CMK (cell line): ENCODE measurements around the gene PSMG1.
"Not testable (repeated sequence)": the region's sequence is repeated elsewhere in the genome, so short reads cannot be mapped to it uniquely, and the experiment has no call there.

Experiments used
- DNase-seq: peaks from one replicate; pipeline ENCODE4 v3.0.0-alpha.2; 2010; ENCODE audit warnings: low read depth

PSMG1 gene, protein sequence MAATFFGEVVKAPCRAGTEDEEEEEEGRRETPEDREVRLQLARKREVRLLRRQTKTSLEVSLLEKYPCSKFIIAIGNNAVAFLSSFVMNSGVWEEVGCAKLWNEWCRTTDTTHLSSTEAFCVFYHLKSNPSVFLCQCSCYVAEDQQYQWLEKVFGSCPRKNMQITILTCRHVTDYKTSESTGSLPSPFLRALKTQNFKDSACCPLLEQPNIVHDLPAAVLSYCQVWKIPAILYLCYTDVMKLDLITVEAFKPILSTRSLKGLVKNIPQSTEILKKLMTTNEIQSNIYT

DNA sequence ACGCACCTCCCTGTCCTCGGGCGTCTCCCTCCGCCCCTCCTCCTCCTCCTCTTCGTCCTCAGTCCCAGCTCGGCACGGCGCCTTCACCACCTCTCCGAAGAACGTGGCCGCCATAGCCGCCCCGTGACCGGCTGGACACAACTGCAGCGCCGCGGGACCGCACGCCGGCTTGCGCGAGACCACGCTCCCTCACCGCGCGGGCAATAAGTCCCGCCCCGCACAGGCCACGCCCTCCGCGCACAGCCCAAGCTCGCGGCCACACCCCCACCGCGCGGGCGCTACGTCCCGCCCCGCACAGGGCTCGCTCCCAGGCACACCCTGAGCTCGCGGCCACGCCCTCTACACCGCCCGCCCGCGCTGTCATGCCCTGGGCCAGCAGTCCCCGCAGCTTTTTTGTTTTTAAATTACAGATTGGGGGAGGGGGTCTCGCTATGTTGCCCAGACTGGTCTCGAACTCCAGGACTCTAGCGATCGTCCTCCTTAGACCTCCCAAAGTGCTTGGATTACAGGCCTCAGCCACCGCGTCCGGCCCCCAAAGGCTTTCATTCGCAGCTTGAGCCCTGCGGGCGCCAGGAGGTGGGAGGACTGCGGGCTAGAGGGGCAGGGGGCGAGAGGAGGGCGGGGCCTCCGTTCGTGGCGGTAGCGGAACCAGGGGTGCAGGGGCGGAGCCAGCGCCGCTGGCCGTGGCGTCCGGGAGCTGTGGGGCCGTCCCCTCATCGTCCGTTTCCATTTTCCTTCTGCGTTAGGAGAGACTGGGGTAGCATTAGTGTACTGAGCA, at the start of gene PSMG1:
Gene PSMG1 (minus strand): TSS at position 180 of the 778 bp plus-strand sequence. CDS start 66 bp downstream, at position 114.
- peak; percentile 98 for DNase-seq

DNA sequence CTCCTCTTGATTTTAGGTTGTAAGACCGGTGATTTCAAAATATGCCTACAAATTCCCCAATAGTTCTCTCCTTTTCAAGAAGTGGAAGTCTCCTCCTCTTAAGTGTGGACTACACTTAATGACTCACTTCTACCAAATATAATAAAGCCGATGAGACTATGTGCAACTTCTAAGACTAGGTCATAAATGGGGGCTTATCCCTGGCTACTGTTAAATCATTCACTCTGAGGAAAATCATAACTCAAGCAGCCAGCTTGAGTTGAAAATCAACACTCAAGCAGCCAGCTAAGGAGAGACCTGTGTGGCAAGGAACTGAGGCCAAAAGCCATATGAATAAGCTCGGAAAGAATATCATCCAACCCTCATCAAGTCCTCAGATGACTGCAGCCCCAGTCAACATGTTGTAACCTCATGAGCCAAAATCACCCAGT, 49.6 kb upstream of the PSMG1 start:
- DNase-seq = no peak

DNA sequence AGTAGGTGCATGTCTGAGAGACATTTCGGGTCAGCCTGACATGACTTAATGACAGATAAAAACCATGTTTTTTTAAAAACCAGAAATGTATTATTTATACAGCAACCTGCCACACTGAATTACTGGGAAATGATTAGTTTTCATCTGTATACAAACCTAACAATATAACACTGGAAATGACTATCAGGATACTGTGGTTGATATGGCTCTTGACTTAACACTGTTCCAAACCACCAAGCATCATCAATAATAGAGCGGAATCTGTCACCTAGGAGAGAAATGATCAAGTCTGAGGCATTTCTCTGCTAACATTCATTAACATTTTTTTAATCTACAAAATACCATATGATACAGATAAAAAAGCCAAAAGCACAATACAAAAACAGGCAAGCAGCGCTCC, 41.7 kb upstream of the PSMG1 start:
- DNase-seq = no peak

DNA sequence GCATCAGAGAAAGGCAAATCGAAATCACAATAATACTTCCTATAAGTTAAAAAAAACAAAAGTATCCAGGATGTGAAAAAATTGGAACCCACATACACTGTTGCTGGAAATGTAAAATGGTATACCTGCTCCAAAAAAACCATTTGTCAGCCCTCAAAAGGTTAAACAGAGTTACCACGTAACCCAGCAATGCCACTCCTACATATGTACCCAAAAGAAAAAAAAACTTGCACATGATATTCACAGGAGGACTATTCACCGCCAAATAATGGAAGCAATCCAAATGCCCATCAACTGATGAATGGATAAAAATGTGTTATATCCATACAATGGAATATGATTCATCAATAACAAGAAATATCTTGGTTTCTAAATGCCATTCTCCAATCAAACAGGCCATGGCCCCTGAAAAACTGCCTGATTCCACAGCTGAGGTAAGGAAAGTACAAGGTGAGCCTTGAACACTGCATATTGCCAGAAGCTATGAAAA, 38.8 kb upstream of the PSMG1 start:
- DNase-seq = no peak

DNA sequence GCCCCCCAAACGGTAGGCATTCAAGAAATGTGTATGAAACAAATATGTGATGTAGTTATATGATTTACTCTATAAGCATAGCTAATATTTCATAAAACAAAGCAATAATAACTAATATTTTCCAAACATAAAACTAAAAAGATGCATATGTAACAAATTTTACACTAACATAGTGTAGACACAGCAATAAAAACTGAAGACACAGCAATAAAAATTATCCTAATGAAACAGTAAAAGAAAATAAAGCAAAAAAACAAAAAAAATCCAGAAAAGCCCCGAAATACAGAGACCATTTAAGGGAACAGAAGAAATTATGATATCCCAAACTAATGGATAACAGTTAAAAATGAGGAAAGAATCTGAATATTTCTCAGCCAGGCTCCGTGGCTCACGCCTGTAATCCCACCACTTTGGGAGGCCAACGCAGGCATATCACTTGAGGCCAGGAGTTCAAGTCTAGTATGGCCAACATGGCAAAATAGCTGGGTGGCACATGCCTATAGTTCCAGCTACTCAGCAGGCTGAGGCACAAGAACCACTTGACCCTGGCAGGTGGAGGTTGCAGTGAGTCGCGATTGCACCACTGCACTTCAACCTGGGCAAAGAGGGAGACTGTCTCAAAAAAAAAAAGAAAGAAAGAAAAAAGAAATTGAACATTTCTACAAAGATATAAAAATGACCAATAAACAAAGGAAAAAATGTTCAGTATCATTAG, 38.2 kb upstream of the PSMG1 start:
- DNase-seq = no peak

DNA sequence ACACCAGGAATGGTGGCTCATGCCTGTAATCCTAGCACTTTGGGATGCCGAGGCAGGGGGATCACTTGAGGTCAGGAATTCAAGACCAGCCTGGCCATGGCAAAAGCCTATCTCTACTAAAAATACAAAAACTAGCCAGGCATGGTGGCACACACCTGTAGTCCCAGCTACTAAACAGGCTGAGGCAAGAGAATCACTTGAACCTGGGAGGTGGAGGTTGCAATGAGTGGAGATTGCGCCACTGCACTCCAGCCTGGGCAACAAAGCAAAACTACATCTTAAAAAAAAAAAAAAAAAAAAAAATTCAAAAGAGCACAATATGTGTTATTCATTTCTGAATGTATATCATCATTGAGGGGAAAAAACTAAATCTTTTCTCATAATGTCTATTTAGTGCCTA, 37.6 kb upstream of the PSMG1 start:
- DNase-seq = not testable (repeated sequence)

DNA sequence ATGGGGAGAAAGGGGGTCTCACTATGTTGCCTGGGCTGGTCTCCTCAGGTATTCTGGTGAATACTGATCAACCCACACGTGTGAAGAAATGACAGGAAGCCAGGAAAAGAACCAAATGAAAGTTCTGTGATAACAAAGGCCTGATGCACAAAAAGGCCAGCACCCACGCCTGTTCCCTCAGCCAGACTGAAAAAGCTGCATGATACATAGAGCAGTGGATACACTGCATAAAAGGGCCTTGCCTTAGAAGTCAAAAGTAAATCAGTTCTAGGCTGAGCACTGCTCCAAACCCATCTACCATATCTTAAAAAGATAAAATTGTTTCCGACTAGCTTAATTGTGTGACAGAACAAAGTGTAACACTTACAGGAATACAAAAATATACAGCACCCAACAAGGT, 36.9 kb upstream of the PSMG1 start:
- DNase-seq = no peak

DNA sequence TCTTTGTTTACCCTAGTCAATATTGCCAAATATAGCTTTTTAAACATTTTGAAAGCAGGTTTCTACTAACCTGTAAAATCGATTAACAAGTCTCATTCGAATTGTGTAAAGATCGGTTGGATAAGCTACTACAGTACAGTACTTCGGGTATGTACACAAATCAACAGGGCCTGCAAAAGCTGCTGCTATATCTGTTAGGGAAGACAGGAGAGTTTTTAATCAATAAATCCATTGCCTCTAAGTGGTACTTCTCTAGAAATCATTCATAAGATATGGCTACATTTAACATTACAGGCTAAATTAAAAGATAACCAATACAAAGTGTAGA, 34.8 kb upstream of the PSMG1 start:
- no peak for DNase-seq

DNA sequence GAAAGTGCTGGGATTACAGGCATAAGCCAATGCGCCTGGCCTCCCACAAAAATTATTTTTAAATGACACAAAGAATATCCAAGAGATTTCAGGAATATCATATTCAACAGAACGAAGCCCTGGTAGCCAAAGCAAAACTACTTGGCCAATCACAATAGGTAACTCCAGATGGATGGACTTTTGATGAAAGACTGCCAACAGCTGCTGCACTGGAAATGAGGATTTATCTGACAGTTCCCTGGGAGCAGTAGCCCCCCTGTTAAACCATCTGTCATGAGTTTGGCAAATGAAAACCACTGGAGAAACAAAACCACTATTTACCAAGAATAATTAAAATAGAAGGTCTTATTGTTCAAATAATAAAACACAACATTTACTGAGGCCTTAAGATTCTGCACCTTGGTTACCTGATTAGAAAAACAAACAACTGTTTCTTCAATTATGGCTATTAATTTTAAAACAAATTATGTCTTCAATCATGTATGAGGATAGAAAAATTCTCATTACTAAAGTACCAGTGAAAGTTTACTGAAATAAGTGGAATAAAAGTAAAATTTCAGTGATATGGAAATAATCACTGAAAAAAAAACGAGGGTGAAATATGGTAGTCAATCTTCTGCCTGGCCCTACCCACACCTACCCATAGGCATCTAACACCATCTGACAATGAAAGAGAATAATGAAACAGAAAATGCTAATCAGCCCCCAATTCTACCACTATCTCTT, 34.3 kb upstream of the PSMG1 start:
- no peak for DNase-seq

DNA sequence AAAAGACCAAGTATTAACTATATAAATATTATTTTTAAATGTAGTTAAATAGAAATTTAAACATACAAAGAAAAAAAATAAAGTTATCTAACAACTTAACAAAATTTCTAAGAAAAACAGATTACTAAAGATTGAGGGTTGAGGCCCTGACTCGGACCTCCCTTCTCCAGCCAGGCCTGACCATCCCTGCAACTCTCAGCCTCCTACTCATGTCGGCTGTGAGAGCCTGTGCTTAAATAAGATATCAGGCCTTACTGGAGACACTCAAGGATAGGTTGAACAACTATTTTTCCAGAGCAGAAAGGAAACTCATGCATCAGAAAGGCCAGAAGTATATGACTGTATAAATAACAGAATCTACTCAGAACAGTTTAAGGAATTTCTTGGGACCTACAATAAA, 33.0 kb upstream of the PSMG1 start:
- DNase-seq = no peak

DNA sequence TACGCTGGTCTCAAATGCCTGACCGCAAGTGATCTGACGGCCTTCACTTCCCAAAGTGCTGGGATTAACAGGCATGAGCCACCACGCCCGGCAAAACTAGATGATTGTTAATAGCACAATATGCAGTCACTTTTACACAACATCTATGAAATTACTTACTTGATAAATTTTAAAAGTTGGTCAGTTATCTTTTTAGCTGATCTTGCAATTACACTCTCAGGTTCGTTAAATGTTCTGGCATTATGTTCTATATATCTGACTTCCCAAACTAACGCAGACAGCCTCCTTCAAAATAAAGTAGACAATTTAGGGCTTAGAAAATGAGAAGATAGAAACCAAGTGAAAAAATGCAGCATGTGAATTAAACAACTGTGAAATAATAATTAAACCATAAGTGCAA, 31.8 kb upstream of the PSMG1 start:
- no peak for DNase-seq

DNA sequence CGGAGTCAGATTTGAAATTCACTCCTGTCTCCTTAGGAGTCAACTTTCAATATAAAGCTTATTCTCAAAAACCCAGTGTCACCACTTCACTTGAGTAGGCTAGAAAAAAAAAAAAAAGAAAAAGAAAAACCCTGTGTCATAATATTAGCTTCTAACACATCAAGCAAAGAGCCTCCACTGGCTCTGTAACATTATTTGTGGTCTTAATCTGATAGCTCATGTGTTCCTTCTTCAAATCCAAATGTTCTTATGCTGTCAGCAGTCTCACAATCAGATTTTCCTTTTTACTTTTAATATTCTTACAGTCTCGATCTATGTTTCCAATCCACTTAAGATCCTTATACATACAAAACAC, 26.1 kb upstream of the PSMG1 start:
- no peak for DNase-seq

DNA sequence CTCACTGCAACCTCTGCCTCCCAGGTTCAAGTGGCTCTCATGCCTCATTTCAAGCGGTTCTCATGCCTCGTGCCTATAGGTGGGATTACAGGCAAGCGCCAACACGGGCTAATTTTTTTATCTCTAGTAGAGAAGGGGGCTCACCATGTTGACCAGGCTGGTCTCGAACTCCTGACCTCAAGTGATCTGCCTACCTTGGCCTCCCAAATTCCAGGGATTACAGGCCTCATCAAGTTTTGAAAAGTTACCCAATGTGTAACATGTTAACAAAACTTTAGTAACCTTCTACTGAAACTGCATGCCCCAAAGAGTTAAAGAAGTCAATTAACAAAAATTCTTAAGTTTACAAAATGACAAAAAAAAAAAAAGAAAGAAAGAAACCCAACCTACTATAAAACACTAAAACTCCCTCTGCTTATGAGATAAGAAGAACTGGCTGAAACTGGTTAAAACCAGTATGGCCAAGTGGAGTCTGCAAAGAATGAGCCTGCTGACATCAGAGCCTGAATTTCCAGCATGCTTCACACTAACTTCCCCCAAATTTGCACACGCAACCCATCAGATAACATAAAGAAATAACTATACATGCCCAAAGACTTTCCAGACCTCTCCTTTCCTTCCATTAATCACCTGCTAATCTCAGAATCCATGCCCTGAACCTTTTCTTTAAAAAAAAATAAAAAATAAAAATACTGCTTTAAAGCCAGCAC, 25.5 kb upstream of the PSMG1 start:
- DNase-seq = no peak

DNA sequence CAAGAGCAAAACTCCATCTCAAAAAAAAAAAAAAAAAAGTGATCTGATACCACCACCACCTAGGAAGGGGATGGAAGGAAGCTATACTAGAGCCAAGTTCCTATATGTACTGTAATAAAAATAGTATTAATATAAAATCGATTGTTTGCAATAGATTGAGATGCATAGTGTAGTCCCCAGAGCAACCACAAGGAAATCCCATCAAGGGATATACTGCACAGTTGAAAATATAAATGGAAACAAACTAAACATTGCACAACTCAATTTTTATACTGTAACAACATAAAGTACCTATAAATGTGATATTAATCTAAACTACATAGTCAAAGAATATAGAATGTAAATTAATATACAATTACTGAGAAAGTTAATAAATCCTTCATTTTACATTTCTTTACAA, 20.9 kb upstream of the PSMG1 start:
- no peak for DNase-seq

DNA sequence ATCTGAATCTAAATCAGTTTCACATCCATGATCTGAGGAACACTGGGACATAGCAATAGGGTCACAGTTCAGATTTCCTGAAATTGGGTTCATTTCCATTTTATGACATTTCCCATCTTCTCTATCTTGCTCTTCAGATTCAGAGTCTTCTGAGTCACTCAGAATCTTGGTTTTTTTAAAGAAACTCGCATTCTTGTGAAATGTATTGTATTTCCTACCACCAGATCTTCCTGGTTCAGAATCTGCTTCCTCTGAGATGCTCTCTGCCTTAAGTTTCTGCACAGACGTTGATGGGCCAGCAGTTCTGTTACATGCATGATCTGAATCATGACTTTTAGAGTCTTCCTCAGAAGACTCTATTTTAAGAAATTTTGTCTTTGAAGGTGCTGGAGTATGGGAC, 15.5 kb upstream of the PSMG1 start:
- DNase-seq = no peak

DNA sequence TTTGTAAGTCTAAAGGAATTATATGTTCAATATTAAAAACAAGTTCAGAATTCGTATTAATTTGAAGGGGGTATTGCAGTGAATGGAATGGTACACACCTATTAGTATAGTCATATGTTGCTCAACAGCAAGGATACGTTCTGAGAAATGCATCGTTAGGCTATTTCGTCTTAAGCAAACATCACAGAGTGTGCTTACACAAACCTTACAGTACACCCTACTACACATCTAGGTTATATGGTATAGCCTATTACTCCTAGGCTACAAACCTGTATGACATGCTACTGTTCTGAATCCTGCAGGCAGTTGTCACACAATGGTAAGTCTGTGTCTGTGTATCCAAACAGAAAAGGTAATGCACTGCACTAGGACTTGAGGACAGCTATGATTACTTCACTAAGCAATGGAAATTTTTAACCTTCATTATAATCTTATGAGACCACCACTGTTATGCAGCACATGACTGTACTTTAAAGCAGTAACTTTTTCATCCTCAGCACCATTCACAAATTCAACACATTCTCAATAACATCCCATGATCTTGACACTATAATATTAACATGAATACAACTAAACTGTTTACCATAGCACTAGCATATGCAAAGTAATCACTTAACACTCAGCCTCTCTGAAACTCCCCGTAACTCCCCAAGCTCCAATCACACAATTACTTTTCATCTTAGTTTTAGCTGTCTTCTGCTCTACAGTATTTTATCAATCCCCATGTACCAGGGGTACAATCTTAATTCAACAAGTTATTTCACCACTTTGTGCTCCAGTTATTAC, 14.4 kb upstream of the PSMG1 start:
- no peak for DNase-seq

DNA sequence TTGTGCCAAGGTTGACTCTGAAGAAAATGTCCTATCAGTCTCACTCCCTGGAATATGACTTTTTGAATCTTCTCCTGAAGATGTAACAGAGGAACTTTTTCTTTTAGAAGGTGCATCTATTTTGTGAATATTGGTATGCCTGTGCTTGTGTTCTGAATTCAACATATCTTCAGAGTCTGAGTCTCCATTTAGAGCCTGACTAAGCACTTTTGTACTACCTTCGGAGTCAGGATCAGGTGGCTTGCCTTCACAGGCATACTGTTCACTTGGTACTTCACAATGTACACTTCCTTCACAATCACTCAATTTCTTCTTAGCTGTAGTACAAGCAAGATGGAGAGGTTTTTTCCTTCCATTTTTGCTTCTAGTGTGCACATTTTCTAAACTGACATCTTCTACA, 13.6 kb upstream of the PSMG1 start:
- DNase-seq = no peak

DNA sequence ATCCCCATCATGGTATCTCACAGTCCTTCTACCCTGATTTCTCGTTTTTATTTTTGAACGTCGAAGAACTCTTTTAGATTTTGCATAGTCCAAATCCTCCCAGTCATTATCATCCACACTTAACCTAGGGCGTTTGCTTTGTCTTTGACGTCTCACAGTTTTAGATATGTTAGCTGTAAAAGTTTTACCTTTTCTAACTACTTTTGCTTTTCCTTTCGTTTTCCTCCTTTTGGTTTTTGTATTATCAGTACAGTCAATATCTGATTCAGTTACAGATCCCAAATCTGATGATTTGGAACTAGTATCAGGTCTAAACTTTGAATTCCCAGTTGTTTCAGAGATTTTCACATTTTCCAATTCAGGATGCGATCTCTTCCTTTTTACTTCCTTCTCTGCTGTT, 13.1 kb upstream of the PSMG1 start:
- no peak for DNase-seq

DNA sequence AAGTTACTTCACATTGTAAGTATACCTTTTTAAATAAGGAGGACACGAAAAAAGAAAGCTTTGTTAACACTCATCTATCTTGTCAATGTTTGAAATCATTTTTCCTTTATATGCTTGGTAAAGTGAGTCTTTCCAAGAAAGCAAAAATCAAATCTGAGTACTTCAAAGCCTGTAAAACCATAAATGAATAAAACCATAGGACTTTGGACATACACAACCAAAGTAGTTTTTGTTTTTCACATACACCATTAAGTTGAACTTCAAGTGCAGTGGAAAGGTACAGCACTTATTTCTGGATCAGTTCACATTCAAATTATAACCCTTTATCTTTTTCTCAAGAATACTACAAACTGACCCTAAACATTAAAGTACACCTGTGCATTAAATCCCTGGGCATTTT, 10.1 kb upstream of the PSMG1 start:
- no peak for DNase-seq

DNA sequence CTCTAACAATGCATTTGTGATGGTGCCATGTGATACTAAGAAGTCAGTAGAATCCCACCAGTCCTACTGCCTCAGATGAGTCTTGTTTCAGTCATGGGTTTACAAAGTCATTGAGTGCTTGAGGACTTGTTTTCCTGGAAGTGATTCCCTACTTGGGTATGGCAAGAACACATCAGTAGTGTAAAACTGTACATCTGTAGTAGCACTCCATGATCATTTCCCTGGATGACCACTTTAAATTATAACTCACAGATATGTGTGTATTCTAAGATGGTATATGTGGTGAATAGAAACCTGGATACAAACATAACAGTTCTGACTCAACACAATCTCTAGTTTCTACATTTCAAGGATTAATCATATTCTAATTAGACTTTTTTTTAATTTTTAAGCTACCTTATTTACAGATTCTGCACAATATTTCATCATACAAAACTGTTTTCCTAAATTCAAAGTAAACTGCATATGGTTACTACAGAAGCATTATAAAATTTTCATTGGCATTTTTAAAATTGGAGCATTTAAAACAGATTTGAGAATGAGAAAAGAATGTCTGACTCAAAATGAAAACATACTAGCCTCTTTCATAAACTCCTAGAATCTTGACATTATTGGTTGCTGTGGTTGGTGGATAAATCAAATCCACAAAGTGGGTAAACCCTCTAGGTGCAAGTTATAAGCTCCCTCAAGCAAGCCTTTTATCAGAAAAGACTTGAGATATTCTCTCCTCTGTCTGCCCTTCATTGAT, 6.8 kb upstream of the PSMG1 start:
- DNase-seq = no peak
